ENCODE results near the gene PSMD10.
A peak's percentile ranks its signal among the peaks of the same experiment; 100 is the strongest.

PSMD10 gene

GRCh38 chrX:108072746-108073145, 18.6 kb downstream of the PSMD10 start:
- DNase-seq (ENCODE audit: low read depth) = no peak

DNA sequence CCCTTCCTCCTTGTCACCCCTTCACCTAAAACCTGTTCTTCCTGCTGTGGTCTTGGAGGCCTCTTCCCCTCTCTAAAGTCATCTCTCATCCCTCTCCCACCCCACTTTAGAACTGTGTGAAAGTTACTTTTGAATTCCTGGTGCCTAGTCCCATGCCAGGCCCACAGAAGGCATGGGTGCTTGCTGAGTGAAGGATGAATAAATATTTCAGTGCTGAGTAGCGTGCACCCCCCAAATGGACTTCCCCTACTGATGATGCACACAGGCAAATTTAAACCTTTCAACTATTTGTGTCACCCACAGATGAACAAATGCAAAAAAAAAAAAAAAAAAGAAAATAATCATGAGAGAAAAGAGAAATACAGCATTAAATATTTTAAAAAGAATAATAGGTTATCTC, 19.8 kb downstream of the PSMD10 start:
- DNase-seq (ENCODE audit: low read depth) = no peak

DNA sequence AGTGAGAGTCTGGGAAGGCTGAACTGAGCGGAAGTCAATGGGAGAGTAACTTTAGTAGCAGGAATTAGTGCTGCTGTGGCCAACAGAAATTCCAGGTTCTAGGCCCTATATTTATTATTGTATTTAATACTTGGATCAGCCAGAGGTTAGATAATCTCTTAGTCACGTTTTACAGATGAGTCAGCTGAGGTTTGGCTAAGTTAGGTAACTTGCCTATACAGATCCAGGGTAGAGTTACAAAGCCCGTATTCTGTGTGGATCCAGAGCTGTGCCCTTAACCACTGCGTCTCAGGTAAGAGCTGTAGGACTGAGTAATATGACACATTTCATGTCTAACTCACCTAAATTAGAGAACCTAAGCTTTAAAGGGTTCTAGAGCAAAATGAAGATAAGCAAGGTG, 20.5 kb downstream of the PSMD10 start:
- peak; percentile 11 for DNase-seq (ENCODE audit: low read depth)

GRCh38 chrX:108068121-108068520, 23.2 kb downstream of the PSMD10 start:
- no peak for DNase-seq (ENCODE audit: low read depth)

DNA sequence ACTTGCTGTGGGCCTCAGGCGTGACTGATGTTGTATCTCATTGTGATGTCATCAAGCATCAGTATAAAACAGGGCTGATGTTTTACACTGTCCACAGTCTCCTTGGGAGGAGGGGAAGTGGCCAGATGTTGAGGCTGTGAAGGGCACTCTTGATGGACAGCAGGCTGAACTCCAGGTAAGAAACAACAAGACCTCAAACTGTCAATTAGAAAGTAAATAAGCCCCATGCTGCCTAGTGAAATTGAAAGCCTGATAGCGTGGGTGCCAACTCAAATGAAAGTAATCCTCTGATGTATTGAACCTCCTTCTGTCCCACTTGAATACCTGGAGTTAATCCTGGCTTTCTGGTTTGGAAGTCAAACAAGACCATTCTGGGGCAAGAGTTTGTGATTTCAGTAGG, 26.7 kb downstream of the PSMD10 start:
- no peak for DNase-seq (ENCODE audit: low read depth)

DNA sequence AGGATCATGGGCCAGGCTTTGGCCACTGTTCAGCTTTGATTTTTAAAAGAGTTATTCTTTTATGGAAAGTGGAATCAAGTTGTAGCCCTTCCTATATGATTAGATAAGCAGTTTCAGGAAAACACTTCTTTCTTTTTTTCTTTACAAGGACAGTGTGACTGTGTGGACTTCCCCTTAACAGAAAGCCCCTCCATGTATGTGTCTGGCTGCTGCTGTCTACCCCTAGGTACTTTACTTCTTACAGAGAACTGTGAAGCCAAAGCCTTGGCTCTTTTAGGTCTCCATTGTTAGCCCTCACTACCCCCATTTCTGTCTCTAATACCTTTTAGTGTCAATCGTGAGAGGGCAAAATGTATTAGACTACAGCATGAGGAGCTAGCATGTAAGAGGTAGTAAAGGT, 27.3 kb downstream of the PSMD10 start:
- no peak for DNase-seq (ENCODE audit: low read depth)

- DNase-seq (ENCODE audit: low read depth) = no peak
These were observed 31.5 kb downstream of the PSMD10 start for GRCh38 chrX:108059801-108060200.

GRCh38 chrX:108055546-108055945, 35.8 kb downstream of the PSMD10 start:
- DNase-seq (ENCODE audit: low read depth) = no peak

DNA sequence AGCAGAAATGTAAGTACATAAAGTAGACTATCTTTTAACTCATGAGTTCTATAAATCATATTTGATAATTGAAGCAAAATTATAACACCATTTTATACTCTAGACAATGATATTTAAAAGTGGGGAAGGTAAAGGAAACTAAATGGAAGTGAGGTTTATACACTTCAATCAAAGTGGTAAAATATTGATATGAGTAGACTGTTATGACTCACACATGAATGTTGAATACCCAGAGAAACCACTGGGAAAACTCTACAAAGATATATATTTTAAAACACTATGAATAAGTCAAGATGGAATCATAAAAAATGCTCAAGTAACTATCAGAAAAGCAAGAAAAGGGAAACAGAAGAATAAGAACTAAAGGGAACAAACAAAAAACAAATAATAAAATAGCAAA, 38.1 kb downstream of the PSMD10 start:
- DNase-seq (ENCODE audit: low read depth) = no peak

GRCh38 chrX:108049649-108050048, 41.7 kb downstream of the PSMD10 start:
- no peak for DNase-seq (ENCODE audit: low read depth)

DNA sequence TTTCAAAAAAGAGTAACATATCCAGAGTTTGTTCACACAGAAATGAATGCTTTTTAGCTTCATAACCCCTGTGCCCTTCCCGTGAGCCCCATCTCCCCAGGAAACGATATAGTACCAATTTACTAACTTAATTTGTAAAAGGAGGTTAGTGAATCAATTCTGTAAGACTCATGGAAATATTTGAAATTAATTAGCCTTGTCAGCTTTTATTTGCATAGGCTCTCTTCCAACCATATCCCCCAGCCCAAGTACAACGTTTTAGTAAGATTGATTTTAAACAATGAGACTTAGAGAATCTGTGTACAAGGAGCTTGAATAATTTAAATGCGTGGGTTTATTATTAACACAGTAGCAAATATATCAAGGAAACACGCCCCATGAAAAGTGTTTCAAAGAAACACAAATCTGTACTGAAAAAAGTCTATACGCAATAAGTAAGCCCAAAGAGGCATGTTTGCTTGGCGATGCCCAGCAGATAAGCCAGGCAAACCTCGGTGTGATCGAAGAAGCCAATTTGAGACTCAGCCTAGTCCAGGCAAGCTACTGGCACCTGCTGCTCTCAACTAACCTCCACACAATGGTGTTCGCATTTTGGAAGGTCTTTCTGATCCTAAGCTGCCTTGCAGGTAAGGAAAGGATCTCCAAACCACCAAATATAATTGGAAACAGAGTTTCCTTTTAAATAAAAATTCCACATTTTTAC, 46.6 kb downstream of the PSMD10 start, which contains the start of gene VSIG1:
TSS of gene VSIG1 (plus strand) at position 512 of the 703 bp plus-strand sequence. CDS start at position 578, 66 bp downstream.
- DNase-seq (ENCODE audit: low read depth) = no peak

DNA sequence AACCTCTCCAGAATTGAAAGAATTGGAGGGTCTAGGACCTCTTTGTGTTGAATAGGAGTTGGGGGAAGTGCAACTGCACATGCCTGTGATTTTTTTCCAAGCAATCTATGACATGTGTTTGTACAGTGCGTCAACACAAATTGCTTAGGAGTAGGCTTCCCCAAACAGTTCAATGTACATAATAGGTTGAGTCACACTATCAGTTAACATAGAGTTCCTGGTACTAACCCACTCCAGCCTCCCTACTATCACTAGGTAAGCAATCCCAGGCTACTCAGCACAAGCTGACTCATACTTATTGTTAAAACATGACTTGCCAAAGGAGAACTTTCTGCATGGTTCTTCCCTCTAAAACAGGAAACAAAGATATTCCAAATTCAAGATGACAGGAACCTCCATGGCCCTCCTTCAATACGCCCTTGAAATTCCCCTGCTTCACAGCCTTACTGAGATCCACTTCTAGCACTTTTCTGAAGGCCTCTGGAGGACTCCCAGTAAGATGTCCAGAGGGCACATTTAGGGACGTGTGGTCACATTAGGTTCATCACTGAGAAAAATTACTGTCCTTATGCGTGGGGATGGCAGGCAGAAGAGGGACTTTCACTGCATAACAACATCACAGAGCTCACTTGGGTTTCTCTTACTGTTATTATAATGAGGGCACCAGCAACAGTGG, 54.9 kb downstream of the PSMD10 start:
- no peak for DNase-seq (ENCODE audit: low read depth)

GRCh38 chrX:108034725-108035124, 56.6 kb downstream of the PSMD10 start:
- DNase-seq (ENCODE audit: low read depth) = no peak

All from GM04503 (cell line).